HL-60/S4 treated with phorbol 12-myristate 13-acetate at 8.2 ng/mL for 4 days and 3 days (cell line): ENCODE data around the gene PPRC1.

Source experiments
- in situ Hi-C: fragments of 300-500 bp; cut with MboI; formaldehyde crosslinking; loops from 2 replicates; pipeline ENCODE4 v1.15.0; 2022; ENCODE audit warnings: low sequenced_read_pairs

Gene PPRC1, protein sequence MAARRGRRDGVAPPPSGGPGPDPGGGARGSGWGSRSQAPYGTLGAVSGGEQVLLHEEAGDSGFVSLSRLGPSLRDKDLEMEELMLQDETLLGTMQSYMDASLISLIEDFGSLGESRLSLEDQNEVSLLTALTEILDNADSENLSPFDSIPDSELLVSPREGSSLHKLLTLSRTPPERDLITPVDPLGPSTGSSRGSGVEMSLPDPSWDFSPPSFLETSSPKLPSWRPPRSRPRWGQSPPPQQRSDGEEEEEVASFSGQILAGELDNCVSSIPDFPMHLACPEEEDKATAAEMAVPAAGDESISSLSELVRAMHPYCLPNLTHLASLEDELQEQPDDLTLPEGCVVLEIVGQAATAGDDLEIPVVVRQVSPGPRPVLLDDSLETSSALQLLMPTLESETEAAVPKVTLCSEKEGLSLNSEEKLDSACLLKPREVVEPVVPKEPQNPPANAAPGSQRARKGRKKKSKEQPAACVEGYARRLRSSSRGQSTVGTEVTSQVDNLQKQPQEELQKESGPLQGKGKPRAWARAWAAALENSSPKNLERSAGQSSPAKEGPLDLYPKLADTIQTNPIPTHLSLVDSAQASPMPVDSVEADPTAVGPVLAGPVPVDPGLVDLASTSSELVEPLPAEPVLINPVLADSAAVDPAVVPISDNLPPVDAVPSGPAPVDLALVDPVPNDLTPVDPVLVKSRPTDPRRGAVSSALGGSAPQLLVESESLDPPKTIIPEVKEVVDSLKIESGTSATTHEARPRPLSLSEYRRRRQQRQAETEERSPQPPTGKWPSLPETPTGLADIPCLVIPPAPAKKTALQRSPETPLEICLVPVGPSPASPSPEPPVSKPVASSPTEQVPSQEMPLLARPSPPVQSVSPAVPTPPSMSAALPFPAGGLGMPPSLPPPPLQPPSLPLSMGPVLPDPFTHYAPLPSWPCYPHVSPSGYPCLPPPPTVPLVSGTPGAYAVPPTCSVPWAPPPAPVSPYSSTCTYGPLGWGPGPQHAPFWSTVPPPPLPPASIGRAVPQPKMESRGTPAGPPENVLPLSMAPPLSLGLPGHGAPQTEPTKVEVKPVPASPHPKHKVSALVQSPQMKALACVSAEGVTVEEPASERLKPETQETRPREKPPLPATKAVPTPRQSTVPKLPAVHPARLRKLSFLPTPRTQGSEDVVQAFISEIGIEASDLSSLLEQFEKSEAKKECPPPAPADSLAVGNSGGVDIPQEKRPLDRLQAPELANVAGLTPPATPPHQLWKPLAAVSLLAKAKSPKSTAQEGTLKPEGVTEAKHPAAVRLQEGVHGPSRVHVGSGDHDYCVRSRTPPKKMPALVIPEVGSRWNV (N-terminal part only)

DNA sequence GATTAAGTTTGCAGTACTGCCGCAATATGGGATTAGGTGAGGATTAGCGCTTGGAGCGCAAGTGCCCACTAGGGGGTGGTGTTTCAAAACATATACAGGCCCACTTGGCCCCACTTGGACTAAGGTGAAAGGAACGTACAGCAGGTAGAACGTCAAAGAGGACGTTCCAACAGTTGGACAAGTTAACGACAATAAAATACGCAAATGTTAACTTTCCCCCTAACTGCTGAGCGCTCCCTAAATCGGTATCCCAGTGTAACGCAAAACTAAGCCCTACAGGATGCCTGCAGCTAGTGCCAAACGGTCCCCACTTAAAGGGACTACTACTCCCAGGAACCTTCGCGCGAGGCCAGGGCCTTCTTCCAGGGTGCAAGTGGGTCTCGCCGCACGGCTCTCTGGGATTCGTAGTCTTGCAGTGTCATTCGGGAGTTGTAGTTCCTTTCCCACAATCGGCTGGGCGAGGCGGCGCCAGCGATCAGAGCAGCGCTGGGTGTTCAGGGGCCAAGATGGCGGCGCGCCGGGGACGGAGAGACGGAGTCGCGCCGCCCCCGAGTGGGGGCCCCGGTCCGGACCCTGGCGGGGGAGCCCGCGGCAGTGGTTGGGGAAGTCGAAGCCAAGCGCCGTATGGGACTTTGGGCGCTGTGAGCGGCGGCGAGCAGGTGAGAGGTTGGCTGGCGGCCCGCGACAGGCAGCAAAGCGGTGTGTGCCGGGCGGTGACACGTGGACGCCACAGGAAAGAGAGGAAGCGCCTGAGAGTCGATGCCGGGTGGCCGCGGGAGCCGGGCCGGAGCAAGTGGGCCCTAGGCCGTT lies at the start of gene PPRC1:
TSS of gene PPRC1 (plus strand) at position 478 of the 810 bp plus-strand sequence. CDS start at position 507, 29 bp downstream.
- in situ Hi-C loops = no loop called here

DNA sequence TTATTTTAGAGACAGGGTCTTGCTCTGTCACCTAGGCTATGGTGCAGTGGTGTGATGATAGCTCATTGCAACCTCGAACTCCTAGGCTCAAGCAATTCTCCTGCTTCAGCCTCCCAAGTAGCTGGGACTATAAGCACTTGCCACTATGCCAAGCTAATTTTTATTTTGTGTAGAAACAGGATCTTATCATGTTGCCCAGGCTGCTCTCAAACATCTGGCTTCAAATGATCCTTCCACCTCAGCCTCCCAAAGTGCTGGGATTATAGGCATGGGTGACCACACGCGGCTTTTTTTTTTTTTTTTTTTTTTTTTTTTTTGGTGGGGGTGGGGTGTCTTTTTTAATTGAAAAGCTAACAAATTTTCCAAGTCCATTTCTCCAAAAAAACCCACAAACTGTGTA lies 49.3 kb upstream of the PPRC1 start:
- in situ Hi-C loops = no loop called here

DNA sequence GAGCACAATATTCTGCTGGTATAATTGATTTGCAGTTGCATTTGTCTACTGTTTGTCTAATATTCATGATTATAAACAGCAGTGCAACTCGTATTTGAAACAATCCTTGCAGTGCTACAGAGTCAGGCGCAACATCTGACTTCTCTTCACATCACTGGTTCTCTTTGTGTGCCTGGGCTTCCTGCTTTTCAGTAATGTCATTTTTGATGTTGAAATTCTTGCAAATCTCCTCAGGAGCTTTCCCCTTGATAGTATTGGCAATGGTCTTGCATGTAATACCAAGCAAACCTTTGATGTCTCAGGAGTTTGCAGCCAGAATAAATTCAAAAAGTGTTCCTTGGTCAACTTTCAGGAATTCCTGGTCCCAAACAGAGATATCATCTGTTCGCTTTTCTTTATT lies 47.5 kb upstream of the PPRC1 start:
- in situ Hi-C loops = no loop called here

DNA sequence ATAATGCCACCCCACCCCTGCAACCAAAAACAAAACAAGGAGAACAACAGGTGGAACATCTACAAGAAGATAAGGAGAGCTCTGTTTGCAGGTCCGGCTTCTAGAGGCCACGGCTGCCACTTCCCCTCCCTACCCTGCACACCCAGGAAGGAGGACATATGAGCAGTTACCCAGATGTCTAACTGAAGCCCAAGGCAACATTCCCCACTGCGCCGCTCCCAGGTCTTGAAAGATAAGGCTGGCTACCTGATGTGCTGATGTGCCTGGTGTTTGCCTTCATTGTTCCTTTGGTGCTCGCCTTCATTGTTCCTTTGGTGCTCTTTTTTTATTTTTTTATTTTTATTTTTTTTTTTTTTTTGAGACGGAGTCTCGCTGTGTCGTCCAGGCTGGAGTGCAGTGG lies 46.6 kb upstream of the PPRC1 start:
- in situ Hi-C loops = no loop called here

DNA sequence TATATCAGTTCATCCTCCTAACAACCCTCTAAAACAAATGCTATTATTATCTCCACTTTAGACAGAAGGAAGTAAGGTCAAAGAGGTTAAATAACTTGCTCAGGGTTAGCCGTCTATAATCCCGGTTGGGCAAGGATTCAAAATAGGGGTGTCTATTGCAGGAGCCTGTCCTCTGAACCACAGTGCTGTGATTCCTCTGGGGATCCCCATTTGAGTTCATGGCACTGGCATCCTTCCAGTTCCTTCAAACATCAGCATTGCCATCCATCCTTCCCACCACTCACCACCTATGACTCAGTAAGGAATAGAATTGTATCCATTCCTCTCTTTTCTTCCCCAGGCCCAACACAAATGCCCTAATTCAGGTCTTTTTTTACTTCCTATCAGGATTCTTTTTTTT lies 42.1 kb upstream of the PPRC1 start:
- in situ Hi-C loops = no loop called here

DNA sequence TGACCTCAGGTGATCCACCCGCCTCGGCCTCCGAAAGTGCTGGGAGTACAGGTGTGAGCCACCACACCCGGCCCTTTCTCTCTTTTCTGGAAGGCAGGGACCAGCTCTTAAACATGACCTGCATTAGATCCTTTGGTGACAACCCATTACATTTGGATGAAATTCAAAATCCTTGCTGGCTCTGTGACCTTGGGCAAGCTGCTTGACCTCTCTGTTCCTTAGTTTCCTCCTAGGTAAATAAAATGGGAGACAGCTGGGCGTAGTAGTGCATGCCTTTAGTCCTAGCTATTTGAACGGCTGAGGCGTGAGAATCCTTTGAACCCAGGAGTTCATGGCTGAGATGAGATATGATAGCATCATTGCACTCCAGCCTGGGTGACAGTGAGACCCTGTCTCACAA lies 36.4 kb upstream of the PPRC1 start:
- in situ Hi-C loops = no loop called here

DNA sequence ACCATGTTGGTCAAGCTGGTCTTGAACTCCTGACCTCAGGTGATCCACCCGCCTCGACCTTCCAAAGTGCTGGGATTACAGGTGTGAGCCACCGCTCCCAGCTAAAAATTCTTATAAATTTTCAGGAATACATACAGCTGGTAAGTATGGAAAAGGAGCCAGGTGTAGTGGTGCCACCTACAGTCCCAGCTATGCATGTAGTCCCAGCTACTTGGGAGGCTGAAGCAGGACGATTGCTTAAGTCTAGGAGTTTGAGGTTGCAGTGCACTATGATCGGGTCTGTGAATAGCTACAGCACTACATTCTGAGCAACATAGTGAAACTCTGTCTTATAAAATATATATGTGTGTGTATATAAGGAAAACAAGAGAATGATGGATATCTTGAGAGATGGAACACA lies 31.7 kb upstream of the PPRC1 start:
- in situ Hi-C loops = no loop called here

DNA sequence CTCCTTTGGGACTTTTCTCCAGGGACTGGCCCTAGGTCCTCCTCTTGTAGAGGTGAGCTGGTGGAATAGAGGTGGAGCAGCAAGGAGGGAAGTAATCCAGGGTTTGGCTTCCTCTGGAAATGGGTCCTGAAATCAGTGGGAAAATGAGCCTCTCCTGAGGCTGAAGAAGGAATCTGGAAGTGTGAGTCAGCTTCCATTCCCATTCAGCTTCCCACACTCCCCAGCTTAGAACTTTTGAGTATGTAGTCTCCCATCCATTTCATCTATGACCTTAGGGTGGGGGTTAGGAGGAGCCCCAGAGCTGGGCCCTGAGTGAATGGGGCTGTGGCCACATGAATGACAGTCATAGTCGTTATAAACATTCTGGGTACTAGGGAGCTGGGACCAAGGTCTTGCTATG lies 30.4 kb upstream of the PPRC1 start:
- in situ Hi-C loops = no loop called here

DNA sequence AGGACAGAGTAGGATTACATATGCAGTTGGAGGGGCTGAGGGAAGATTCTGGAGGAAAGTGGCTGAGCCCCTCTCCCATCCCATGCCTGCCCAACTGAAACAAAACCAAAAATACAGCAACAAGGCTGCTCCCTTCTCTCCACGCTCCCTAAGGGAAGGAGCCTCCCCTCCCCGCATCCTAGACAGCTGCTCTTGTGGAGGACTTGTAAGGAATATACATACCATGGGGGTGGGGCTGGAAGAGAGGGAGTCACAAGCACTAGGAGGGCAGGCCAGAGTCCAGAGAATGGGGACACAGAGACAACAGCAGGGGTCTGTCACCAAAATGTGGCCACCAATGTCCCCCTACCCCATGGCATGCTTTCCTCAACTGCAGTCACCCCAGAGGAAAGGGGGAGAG lies 25.8 kb upstream of the PPRC1 start:
- in situ Hi-C loops = no loop called here

DNA sequence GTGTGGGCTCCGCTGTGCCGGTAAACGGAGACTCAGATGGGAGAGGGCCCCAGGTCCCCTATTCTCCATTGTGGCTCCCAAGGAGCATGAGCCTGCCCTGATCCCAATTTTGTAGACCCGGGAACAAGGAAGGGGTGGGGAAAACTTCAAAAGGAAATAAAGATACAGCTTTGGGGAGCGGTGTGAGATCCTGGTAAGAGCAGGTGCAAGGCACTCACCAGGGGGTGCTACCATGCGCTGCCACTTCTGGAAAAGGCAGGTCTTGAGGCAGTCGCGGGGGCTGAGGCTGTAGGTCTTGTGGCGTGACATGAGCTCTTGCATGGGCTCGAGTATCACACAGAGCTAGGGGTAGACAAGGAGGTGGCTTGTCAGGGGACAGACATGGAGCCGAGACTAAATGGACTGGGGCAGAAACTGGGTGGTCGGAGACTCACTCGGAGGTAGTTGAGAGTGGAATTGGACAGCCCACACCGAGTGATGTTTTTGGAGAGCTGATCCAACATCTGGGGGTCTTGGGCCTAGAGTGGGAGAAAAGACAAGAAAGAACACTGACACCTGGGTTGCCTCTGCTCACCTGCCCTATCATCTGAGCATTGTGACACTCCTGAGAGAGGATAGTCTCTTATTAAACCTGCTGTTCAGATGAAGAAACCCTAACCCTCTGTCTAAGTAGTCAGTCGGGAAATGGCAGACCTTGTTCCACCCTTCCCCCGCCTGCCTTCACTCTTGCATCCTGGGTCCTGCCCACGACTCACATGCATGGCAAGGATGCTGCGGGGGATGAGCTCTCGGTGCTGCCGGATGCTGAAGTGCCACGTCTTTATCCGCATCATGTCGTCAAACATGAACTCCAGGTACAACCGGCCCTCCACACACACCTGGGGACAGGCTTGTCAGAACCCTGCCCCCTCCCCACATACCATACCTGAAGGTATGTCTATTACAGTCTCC lies 23.4 kb upstream of the PPRC1 start:
- in situ Hi-C loops = no loop called here

DNA sequence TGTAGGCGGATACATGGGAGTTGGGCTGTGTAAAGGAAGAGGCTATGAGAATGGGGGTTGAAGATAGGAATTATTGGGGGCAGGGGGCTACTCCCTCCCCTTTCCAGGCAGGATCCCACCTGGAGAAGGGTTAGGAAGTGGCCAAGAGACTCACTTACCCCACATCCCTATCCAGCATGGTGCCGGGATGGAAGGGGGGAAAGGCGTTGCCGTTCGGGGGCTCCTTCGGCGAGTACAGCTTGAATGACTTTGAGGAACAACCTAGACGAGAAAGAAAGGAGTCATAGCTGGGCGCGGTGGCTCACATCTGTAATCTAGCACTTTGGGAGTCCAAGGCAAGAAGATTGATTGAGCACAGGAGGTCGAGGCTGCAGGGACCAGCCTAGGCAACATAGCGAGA lies 21.6 kb upstream of the PPRC1 start:
- in situ Hi-C loops = no loop called here

DNA sequence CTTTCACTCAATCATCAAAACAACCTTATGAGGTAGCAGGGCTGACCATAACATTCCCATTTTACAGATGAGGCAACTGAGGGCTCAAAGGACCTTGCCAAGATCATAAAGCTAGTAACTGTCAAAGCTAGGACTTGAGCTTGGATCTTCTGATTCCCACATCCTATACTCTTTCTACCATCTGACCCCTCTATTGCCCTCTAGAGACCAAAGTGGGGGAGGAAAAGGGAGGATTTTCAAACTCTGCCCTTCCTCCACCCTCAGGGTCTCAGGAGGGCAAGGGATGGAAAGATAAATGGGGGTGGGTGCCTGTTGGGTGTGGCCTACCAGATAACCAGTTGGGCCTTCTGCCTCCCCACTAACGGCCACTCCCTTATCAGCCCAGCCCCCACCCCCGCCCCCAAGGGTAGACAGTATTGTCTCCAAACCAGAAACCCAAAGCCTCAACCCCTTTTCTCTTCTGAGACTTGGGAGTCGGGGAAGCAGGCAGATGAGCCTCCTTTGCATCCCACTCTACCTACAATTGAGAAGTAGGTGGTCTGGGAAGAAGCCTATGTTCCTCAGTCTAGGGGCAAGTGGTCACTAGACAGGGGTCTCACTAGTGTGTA lies 20.5 kb upstream of the PPRC1 start:
- in situ Hi-C loops = no loop called here

DNA sequence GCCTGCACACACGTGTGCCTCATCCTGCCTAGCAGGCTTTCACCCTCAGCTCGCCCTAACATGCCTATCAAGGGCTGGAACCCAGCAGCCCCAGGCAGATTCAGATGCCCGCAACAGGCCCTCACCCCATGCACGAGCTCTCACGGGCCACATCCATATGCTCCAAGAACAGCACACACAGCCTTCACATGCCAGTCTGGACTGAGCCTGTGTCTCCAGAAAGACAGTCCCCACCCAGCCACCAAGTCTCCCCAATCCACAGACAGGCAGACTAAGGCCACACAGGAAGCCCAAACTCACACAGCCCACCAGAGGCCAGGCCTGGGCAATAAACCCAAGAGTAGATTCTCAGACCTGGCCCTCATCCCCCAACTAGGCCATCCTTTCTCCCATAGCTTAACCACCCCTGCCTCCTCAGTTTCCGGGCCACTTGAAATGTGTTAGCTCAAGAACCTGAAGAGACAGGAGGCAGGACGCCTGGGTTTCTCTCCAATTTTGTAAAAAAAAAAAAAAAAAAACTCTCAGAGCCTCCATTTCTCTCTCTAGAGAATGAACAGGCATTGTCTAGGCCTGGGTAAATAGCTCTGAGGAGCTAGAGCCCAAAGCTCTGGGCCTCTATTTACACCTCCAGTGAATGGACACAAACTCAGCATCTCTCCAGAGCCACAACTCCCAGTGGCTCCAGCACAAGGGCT lies 19.4 kb upstream of the PPRC1 start:
- in situ Hi-C loops = no loop called here

DNA sequence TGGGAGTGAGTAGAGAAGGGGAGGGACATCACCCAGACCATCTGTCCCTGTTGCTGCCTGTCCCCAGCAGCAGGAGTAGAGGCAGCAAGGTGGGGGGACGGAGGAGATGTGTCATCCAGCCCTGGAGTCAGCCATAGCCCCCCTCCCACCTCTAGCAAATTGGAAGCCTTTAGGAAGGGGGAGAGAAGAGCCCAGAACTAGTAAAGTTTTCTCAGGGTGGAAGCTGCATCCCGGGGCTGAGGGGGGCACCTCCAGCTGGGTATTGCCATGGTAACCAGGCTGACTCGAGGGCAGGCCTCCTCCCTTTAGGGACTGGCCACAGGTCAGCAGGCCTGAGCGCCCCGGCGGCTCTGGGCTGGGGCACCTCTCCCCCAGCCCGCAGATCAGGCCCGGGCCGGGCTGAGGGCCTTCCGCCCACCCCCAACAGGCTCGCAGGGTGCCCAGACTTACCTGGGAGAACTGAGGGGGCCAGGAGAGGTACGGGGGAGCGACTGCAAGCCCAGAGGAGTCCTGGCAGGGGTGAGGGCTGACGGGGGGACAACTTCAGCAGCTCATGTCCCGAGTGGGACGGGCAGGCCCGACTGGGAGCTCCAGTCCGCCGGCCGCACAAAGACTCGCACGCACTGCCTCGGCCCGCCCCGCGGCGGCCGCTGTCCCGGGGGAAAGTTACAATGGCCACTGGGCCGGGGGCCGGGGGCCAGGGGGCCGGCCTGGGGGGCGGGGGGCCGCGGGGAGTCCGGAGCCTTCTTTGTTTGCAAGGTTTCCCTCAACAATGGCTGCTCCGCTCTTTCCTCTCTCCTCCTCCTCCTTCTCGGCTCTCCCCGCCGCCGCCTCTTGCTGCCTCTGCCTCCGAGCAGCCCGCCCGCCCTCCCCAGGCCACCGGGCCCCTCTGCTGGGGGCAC lies 18.6 kb upstream of the PPRC1 start:
- in situ Hi-C loops = no loop called here

DNA sequence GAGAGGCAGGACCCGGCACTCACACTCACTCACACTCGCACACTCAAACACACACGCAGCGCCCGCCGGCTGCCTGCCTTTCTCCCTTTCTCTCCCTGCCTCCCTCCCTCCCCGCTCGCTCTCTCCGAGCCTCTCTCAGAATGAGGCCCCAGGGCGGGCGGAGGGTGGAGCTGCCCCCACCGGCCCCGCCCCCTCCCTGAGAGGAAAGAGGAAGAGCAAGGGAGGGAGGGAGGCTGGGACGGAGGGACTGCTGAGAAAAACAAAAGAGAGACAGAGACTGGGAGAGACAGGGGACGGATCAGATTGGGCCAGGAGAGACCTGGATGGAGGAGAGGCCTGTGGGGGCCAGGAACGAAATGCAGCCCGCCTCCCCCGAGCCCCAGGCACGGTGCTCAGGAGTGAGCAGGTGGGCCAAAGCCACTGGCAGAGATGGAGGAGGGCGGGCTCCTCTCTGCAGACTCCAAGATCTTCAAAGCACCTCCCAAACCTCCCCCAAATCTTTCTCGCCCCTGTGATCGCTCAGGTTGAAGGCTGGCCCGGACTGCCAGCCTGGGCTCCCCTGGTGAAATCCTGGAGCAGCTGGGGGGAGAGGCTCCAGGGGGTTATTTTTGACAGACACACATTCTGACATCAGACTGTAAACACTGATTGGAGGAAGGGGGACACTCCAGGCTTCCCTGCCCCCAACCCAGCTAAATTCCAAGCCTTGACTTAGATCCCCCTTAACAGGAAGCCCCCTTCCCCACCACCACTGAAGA lies 17.8 kb upstream of the PPRC1 start:
- in situ Hi-C loops = no loop called here

DNA sequence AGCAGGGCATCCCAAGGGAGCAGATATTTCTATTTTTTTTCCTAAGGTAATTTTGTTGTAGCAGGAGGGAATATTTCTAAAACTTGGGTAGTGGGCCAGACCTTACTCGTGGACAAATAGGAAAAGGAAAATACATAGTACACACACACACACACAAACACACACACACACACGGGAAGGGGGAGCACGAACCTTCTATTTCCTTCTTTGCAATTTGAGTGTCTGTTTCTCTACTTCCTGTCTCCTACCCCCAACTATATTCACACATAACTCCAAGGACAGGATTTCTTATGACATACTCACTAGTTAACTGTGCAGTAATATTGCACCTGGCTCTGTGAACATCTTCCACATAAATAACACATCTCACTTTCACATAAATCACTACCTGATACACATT lies 17.1 kb upstream of the PPRC1 start:
- in situ Hi-C loops = no loop called here
